H9 (cell line): Measurements from ENCODE around the gene ARMC9. TPM values are rescaled to one million over a fixed set of nuclear protein-coding genes. Genes with fewer than 3 reads are reported as not detected.

ENCODE experiments used
- DNase-seq: peaks from one replicate; pipeline ENCODE4 v3.0.0-alpha.2; 2017
- H2AFZ ChIP-seq: one replicate; pipeline ENCODE4 v1.6.1; 2013; ENCODE audit warnings: mild to moderate bottlenecking, low read length, control low read depth, moderate library complexity
- H2AK5ac ChIP-seq: 2 replicates; pipeline ENCODE4 v1.6.1; 2013; ENCODE audit warnings: low read length, control low read depth, mixed read lengths; ENCODE audit not compliant: insufficient read length
- H2BK120ac ChIP-seq: one replicate; pipeline ENCODE4 v1.6.1; 2013; ENCODE audit warnings: low read depth, mild to moderate bottlenecking, low read length, control low read depth, inconsistent platforms; ENCODE audit not compliant: poor library complexity, severe bottlenecking
- H2BK12ac ChIP-seq: 2 replicates; pipeline ENCODE4 v1.6.1; 2013; ENCODE audit warnings: low read length, control low read depth, mixed read lengths, low read depth; ENCODE audit not compliant: insufficient read length
- H2BK15ac ChIP-seq: 2 replicates; pipeline ENCODE4 v1.6.1; 2013; ENCODE audit warnings: low read depth, low read length, control low read depth
- H2BK20ac ChIP-seq: one replicate; pipeline ENCODE4 v1.6.1; 2013; ENCODE audit warnings: low read depth, mild to moderate bottlenecking, low read length, control low read depth, inconsistent platforms; ENCODE audit not compliant: poor library complexity, severe bottlenecking
- H2BK5ac ChIP-seq: 2 replicates; pipeline ENCODE4 v1.6.1; 2013; ENCODE audit warnings: low read length, control low read depth, mixed read lengths; ENCODE audit not compliant: insufficient read length
- H3K14ac ChIP-seq: 2 replicates; pipeline ENCODE4 v1.6.1; 2013; ENCODE audit warnings: low read length, control low read depth; ENCODE audit not compliant: insufficient read depth
- H3K18ac ChIP-seq: 2 replicates; pipeline ENCODE4 v1.6.1; 2013; ENCODE audit warnings: low read depth, mild to moderate bottlenecking, mixed read lengths, low read length, control low read depth; ENCODE audit not compliant: insufficient read length
- H3K23ac ChIP-seq: 2 replicates; pipeline ENCODE4 v1.6.1; 2013; ENCODE audit warnings: low read length, control low read depth, mixed read lengths, low read depth; ENCODE audit not compliant: insufficient read length
- H3K23me2 ChIP-seq: 2 replicates; pipeline ENCODE4 v1.6.1; 2013; ENCODE audit warnings: low read depth, mild to moderate bottlenecking, mixed read lengths, low read length, control low read depth; ENCODE audit not compliant: insufficient read length, poor library complexity, severe bottlenecking
- H3K27ac ChIP-seq: 2 replicates; pipeline ENCODE4 v1.5.1; 2013; ENCODE audit warnings: low read length, control low read depth, mixed read lengths, low read depth; ENCODE audit not compliant: insufficient read length
- H3K27me3 ChIP-seq: 2 replicates; pipeline ENCODE4 v1.6.1; 2013; ENCODE audit warnings: low read length, control low read depth, inconsistent platforms; ENCODE audit not compliant: insufficient read depth
- H3K4ac ChIP-seq: 2 replicates; pipeline ENCODE4 v1.6.1; 2013; ENCODE audit warnings: low read depth, mild to moderate bottlenecking, control low read depth, inconsistent platforms, low read length, moderate library complexity
- H3K4me1 ChIP-seq: 2 replicates; pipeline ENCODE4 v1.6.1; 2013; ENCODE audit warnings: low read length, control low read depth, inconsistent platforms; ENCODE audit not compliant: insufficient read depth
- H3K4me2 ChIP-seq: 2 replicates; pipeline ENCODE4 v1.6.1; 2013; ENCODE audit warnings: low read length, control low read depth, mixed read lengths; ENCODE audit not compliant: insufficient read length, insufficient read depth
- H3K56ac ChIP-seq: 2 replicates; pipeline ENCODE4 v1.6.1; 2013; ENCODE audit warnings: low read depth, mild to moderate bottlenecking, mixed read lengths, low read length, control low read depth; ENCODE audit not compliant: insufficient read length
- H3K79me1 ChIP-seq: 2 replicates; pipeline ENCODE4 v1.6.1; 2013; ENCODE audit warnings: low read depth, mild to moderate bottlenecking, moderate library complexity, low read length, control low read depth, inconsistent platforms; ENCODE audit not compliant: insufficient read depth, poor library complexity, severe bottlenecking
- H3K79me2 ChIP-seq: 2 replicates; pipeline ENCODE4 v1.6.1; 2013; ENCODE audit warnings: low read length, control low read depth, inconsistent platforms; ENCODE audit not compliant: insufficient read depth
- H3K9ac ChIP-seq: 2 replicates; pipeline ENCODE4 v1.6.1; 2013; ENCODE audit warnings: low read length, control low read depth, mixed read lengths; ENCODE audit not compliant: insufficient read length; ENCODE audit errors: extremely low read depth
- H3K9me3 ChIP-seq: one replicate; pipeline ENCODE4 v1.6.1; 2013; ENCODE audit warnings: low read depth, low read length, inconsistent platforms; ENCODE audit not compliant: control insufficient read depth
- H3T11ph ChIP-seq: one replicate; pipeline ENCODE4 v1.6.1; 2013; ENCODE audit warnings: mild to moderate bottlenecking, low read length, control low read depth, inconsistent platforms
- H4K20me1 ChIP-seq: one replicate; pipeline ENCODE4 v1.6.1; 2013; ENCODE audit not compliant: control insufficient read depth, insufficient read length, insufficient read depth
- H4K5ac ChIP-seq: 2 replicates; pipeline ENCODE4 v1.6.1; 2013; ENCODE audit warnings: low read depth, mild to moderate bottlenecking, mixed read lengths, low read length, control low read depth; ENCODE audit not compliant: insufficient read length
- H4K8ac ChIP-seq: replicated peaks from 2 replicates; pipeline ENCODE4 v1.6.1; 2013; ENCODE audit warnings: low read length, control low read depth, mixed read lengths, low read depth; ENCODE audit not compliant: insufficient read length
- H4K91ac ChIP-seq: 2 replicates; pipeline ENCODE4 v1.6.1; 2013; ENCODE audit warnings: low read depth, mild to moderate bottlenecking, moderate library complexity, mixed read lengths, low read length, control low read depth; ENCODE audit not compliant: insufficient read length
- H3K27ac Mint-ChIP-seq, 3 experiments: 2 replicates in 2 of 3; 3 replicates in 1 of 3; pipeline ENCODE4 v1.8.0; 2020 to 2021; ENCODE audit warnings: mixed read lengths in 3 of 3, mild to moderate bottlenecking in 1 of 3, moderate library complexity in 1 of 3
- H3K27me3 Mint-ChIP-seq: 2 replicates; pipeline ENCODE4 v1.8.0; 2021; ENCODE audit warnings: low read depth, mild to moderate bottlenecking, moderate library complexity, mixed read lengths
- H3K36me3 Mint-ChIP-seq, 3 experiments: 2 replicates in 2 of 3; 3 replicates in 1 of 3; pipeline ENCODE4 v1.8.0; 2020 to 2021; ENCODE audit warnings: low read depth in 3 of 3, mixed read lengths in 3 of 3; ENCODE audit not compliant: insufficient read depth in 1 of 3
- H3K4me1 Mint-ChIP-seq, 2 experiments: 2 replicates each; pipeline ENCODE4 v1.8.0; 2020; ENCODE audit warnings: mixed read lengths in 2 of 2
- H3K4me3 Mint-ChIP-seq, 2 experiments: 2 replicates in 1 of 2; 3 replicates in 1 of 2; pipeline ENCODE4 v1.8.0; 2020 to 2021; ENCODE audit warnings: mild to moderate bottlenecking in 2 of 2, mixed read lengths in 2 of 2, moderate library complexity in 1 of 2
- H3K9me3 Mint-ChIP-seq, 2 experiments: 2 replicates in 1 of 2; 3 replicates in 1 of 2; pipeline ENCODE4 v1.8.0; 2020; ENCODE audit warnings: mild to moderate bottlenecking in 2 of 2, mixed read lengths in 2 of 2, moderate library complexity in 1 of 2
- CTCF ChIP-seq: fragments of 200-600 bp; sonication (generic); conservative IDR thresholded peaks from 3 replicates; pipeline ENCODE4 v1.8.0; 2021; ENCODE audit warnings: antibody characterized with exemption, mild to moderate bottlenecking
- WGBS: extraction: QIAGEN DNeasy Blood & Tissue Kit; methylation state at CpG from one replicate; pipeline ENCODE4 v1.1.7; 2013; ENCODE audit warnings: missing lambda C conversion rate, low lambda C conversion rate, mixed read lengths; ENCODE audit not compliant: insufficient read length; ENCODE audit errors: extremely low coverage; 5-methylcytosine and 5-hydroxymethylcytosine counted together
- total RNA-seq: library from RNA; stranded (reverse); gene quantifications from 2 replicates; pipeline ENCODE4 v1.2.1, GENCODE V29; 2021

Gene ARMC9
- total RNA-seq, 1 experiment from 2014 or later: 37.6 TPM

- Histone ChIP-seq H2BK20ac (no peak overlapping the region), H3K4me1 (no peaks in the 10 kb centered on the region), H2AFZ (no peak overlapping the region), H3K9me3 (no peaks in the 10 kb centered on the region), H3T11ph (no peak overlapping the region), H2BK120ac (no peak overlapping the region), H4K5ac (no peak overlapping the region), H3K23me2 (no peaks in the 10 kb centered on the region), H4K20me1 (no peaks in the 10 kb centered on the region), H3K4me2 (no peak overlapping the region), H3K23ac (no peak overlapping the region), H3K9ac (no peak overlapping the region), H2BK5ac (no peak overlapping the region), H3K56ac (no peak overlapping the region), H3K4ac (no peak overlapping the region), H2BK12ac (no peak overlapping the region), H4K8ac (no peak overlapping the region), H2BK15ac (no peak overlapping the region), H3K27ac (no peak overlapping the region), H3K79me2 (no peaks in the 10 kb centered on the region), H3K18ac (no peak overlapping the region), H4K91ac (no peak overlapping the region), H3K79me1 (no peaks in the 10 kb centered on the region), H3K14ac (no peak overlapping the region), H2AK5ac (no peak overlapping the region), H3K27me3 (no peaks in the 10 kb centered on the region)
- Mint-ChIP-seq H3K27ac (no peak overlapping the region), H3K9me3 (peaks cover 10 to 15% of the 10 kb centered on the region in 2 experiments), H3K4me1 (peaks cover 3 to 15% of the 10 kb centered on the region in 2 experiments), H3K4me3 (no peak overlapping the region), H3K27me3 (peaks cover 5% of the 10 kb centered on the region; the same call in 1 of the 2 replicates), H3K36me3 (peaks cover 7 to 10% (median 8%) of the 10 kb centered on the region in 3 experiments)
- DNase-seq: no peak
- WGBS: no CpG with 5 or more reads among the region's 2 CpGs
- no peak for TF ChIP-seq CTCF
Observed at GRCh38 chr2:231384970-231385369, 186.5 kb downstream of the ARMC9 start.
